Glutamatergic neuron (in vitro differentiated cells): ENCODE results near the gene ECHDC1. TPM values are rescaled to one million over a fixed set of nuclear protein-coding genes. Genes with fewer than 3 reads are reported as not detected.

Experiments
- DNase-seq: peaks from one replicate; pipeline ENCODE4 v3.0.0; 2022
- H3K27ac Mint-ChIP-seq: one replicate; pipeline ENCODE4 v1.8.0; 2020; ENCODE audit warnings: mild to moderate bottlenecking, mixed read lengths, inconsistent platforms; ENCODE audit not compliant: unreplicated experiment
- H3K27me3 Mint-ChIP-seq: one replicate; pipeline ENCODE4 v1.8.0; 2020; ENCODE audit warnings: mild to moderate bottlenecking, moderate library complexity, mixed read lengths, inconsistent platforms; ENCODE audit not compliant: unreplicated experiment
- H3K36me3 Mint-ChIP-seq: one replicate; pipeline ENCODE4 v1.8.0; 2020; ENCODE audit warnings: mild to moderate bottlenecking, mixed read lengths, inconsistent platforms; ENCODE audit not compliant: unreplicated experiment
- H3K4me1 Mint-ChIP-seq: one replicate; pipeline ENCODE4 v1.8.0; 2020; ENCODE audit warnings: mild to moderate bottlenecking, low read depth, mixed read lengths, inconsistent platforms; ENCODE audit not compliant: unreplicated experiment
- H3K4me3 Mint-ChIP-seq: one replicate; pipeline ENCODE4 v1.8.0; 2020; ENCODE audit warnings: mild to moderate bottlenecking, mixed read lengths, inconsistent platforms; ENCODE audit not compliant: unreplicated experiment
- H3K9me3 Mint-ChIP-seq: one replicate; pipeline ENCODE4 v1.8.0; 2020; ENCODE audit warnings: mild to moderate bottlenecking, moderate library complexity, mixed read lengths, inconsistent platforms; ENCODE audit not compliant: unreplicated experiment
- total RNA-seq: library from RNA; stranded (reverse); fragmentation: NEBNext Ultra II Directional; extraction: Animal tissue kit (Norgen Biotek cat#: 25700); gene quantifications from one replicate; pipeline ENCODE4 v1.2.1, GENCODE V29; 2021; ENCODE audit not compliant: unreplicated experiment
- TF ChIP-seq, protein P1 (sequence below): fragments of 200-600 bp; sonication (generic); IDR thresholded peaks from one replicate; pipeline ENCODE4 v1.5.0; 2021; ENCODE audit not compliant: partially characterized antibody, unreplicated experiment

The ECHDC1 gene
- total RNA-seq, 1 donor from 2014 or later, result 38.4 TPM

DNA sequence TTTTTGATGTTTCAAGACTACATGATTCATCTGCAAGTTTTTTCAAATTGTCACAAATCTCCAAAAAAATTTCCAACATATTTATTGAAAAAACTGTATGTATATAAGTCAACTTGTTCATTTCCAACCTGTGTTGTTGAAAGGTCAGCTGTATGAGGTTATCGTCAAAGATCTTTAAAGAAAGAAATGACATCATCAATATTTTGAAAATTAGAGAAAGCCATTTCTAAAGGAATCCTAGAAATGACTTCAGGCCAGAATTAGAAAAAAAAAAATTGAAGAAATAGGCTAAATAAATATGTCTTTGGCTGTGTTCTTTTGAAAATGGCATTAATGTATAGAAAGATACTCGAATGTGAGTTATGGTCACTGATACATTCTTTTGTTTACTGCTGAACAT, 69.9 kb downstream of the ECHDC1 start:
- Mint-ChIP-seq H3K9me3 (no peaks in the 10 kb centered on the region), H3K27me3 (no peaks in the 10 kb centered on the region), H3K27ac (no peak overlapping the region), H3K4me3 (no peak overlapping the region), H3K4me1 (peaks cover 18% of the 10 kb centered on the region), H3K36me3 (no peaks in the 10 kb centered on the region)
- TF ChIP-seq, protein P1, sequence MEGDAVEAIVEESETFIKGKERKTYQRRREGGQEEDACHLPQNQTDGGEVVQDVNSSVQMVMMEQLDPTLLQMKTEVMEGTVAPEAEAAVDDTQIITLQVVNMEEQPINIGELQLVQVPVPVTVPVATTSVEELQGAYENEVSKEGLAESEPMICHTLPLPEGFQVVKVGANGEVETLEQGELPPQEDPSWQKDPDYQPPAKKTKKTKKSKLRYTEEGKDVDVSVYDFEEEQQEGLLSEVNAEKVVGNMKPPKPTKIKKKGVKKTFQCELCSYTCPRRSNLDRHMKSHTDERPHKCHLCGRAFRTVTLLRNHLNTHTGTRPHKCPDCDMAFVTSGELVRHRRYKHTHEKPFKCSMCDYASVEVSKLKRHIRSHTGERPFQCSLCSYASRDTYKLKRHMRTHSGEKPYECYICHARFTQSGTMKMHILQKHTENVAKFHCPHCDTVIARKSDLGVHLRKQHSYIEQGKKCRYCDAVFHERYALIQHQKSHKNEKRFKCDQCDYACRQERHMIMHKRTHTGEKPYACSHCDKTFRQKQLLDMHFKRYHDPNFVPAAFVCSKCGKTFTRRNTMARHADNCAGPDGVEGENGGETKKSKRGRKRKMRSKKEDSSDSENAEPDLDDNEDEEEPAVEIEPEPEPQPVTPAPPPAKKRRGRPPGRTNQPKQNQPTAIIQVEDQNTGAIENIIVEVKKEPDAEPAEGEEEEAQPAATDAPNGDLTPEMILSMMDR, result no peak
- DNase-seq, result no peak

DNA sequence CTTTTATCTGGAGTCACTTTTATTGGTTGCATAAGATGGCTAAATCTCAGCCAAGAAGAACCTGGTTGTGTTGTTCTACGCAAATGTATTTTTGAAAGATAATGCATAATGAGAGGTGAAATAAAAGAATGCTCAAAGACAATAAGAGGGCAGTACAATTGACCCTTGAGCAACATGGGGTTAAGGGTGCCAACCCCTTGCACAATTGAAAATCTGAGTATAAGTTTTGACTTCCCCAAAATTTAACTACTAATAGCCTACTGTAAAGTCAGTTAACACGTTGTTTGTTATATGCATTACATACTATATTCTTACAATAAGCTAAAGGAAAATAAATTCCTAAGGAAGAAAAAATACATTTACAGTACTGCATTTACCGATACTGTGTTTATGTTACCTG, 70.8 kb downstream of the ECHDC1 start:
- H3K4me3 Mint-ChIP-seq, result no peak overlapping the region
- no peak for DNase-seq
- peaks cover 1% of the 10 kb centered on the region for H3K36me3 Mint-ChIP-seq
- H3K4me1 Mint-ChIP-seq, result peaks cover 18% of the 10 kb centered on the region
- TF ChIP-seq, protein P1, result no peak
- no peak overlapping the region for H3K27ac Mint-ChIP-seq
- H3K27me3 Mint-ChIP-seq, result peaks cover 3% of the 10 kb centered on the region
- peaks cover 2% of the 10 kb centered on the region for H3K9me3 Mint-ChIP-seq

DNA sequence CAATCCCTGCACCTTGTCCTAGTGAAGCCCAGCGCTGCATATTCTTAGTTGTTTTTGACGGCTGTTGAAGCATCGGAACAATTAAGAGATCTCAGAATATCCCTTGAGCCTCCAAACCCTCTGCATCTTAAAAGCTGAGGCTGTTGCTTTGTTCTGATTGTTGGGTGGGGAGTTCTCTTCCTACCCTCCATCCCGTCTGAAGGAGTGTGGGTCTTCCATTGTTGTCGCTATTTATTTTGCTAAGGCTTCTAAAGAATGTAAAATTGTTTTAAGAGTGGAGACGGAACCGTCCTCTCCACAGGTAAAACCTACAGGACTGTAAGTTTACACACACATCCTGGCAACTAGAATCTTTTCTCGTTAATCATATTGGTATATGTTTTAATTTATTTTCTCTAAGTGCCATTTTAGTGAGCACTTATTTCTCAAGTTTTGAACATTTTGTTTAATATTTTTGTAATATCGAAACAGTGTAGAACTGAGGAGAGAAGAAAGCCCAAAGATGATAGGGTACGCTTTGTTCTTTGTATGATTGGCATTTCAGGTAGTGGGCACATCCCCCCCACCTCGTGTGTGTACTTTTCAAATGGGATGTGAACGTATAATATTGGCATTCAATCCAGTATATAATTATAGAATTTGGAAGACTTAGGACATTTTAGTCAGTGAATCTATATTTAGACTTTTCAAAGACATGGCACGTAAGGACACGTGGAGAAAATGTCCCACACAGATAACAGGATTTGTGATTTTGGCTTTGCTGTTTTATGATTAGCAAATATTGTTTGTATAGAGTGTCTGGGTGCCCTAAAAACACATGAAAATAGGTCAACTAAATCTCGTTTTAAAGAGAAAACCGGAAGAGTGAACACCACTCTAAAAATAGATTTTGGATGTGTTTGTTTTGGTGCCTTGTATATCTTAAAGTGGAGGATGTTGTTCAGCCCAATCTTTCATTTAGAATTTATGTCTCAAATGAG, 75.5 kb downstream of the ECHDC1 start:
- H3K9me3 Mint-ChIP-seq, result peaks cover 14% of the 10 kb centered on the region
- TF ChIP-seq, protein P1, result no peak
- peak overlapping the region; percentile 100 for H3K27ac Mint-ChIP-seq
- H3K4me1 Mint-ChIP-seq, result peaks cover 15% of the 10 kb centered on the region
- no peak for DNase-seq
- H3K36me3 Mint-ChIP-seq, result peaks cover 4% of the 10 kb centered on the region
- peaks cover 11% of the 10 kb centered on the region for H3K27me3 Mint-ChIP-seq
- peak overlapping the region; percentile 100 for H3K4me3 Mint-ChIP-seq

DNA sequence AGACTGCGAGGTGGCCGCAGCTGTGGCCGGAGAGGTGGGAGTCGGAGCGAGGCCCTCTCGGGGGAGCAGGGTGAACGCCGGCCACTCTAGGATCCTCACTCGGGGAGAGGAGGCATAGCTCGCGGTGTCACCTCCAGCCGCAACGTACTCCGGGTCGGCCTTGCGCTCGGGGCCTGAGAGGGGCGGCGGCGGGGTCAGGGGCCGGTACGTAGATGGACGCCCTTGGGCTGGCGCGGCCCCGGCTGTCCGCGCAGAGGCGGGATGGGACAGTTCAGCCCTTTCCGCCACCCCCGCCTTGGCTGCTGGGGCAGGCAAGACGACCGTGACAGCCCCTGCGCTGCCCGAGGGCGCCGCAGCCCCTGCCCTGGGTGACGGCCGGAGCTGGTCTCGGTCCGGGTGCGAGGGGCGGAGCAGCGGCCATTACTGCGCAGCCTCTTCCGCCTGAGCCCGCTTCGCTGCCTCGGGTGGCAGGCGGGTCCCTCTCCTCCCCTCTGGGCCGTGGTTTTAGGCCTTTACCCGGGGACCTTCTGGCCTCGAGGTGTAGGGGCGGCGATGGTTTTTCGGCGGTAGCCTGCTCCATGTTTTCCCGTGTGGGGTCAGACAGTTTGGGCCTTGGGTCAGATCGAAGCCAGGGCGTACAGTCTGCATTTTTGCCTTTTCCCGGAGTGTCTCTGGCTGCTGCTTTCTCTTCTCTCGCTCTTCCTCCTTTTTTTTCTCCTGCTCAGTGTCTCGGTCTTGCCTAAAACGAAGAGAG, 76.3 kb downstream of the ECHDC1 start:
- Mint-ChIP-seq H3K4me1 (peaks cover 13% of the 10 kb centered on the region), H3K9me3 (peaks cover 14% of the 10 kb centered on the region), H3K4me3 (peak overlapping the region; percentile 100), H3K27ac (peak overlapping the region; percentile 100), H3K27me3 (peaks cover 11% of the 10 kb centered on the region), H3K36me3 (peaks cover 4% of the 10 kb centered on the region)
- TF ChIP-seq, protein P1, result no peak
- peak; percentile 90 for DNase-seq
